PFSK-1 (cell line): Measurements from ENCODE around the gene GDF15.
A peak's percentile ranks its signal among the peaks of the same experiment; 100 is the strongest.

Experiments used
- FOXP2 ChIP-seq: optimal IDR thresholded peaks from 2 replicates; pipeline ENCODE3; 2011; ENCODE audit warnings: borderline replicate concordance, control low read depth, inconsistent platforms; ENCODE audit not compliant: insufficient read depth; ENCODE audit errors: extremely low read length, extremely low read depth
- POLR2AphosphoS5 ChIP-seq: IDR thresholded peaks from 2 replicates; pipeline ENCODE4 v1.6.1; 2012; ENCODE audit warnings: low read depth, mild to moderate bottlenecking, control low read depth, low read length, moderate library complexity
- SIN3A ChIP-seq: IDR thresholded peaks from 2 replicates; pipeline ENCODE4 v1.6.1; 2012; ENCODE audit warnings: mild to moderate bottlenecking, low read length, moderate library complexity, borderline replicate concordance; ENCODE audit not compliant: insufficient read depth
- TAF1 ChIP-seq: IDR thresholded peaks from 2 replicates; pipeline ENCODE4 v1.6.1; 2012; ENCODE audit warnings: low read length, control low read depth, borderline replicate concordance; ENCODE audit not compliant: insufficient read depth
- TF ChIP-seq, protein P1 (sequence below), 2 experiments: IDR thresholded peaks; 2 replicates each; pipeline versions ENCODE4 v1.6.1 to v1.8.0; 2011 to 2012; ENCODE audit warnings: low read depth in 2 of 2, low read length in 2 of 2, control low read depth in 1 of 2, inconsistent platforms in 1 of 2, mild to moderate bottlenecking in 1 of 2, moderate library complexity in 1 of 2; ENCODE audit not compliant: insufficient read depth in 1 of 2

GDF15 gene

DNA sequence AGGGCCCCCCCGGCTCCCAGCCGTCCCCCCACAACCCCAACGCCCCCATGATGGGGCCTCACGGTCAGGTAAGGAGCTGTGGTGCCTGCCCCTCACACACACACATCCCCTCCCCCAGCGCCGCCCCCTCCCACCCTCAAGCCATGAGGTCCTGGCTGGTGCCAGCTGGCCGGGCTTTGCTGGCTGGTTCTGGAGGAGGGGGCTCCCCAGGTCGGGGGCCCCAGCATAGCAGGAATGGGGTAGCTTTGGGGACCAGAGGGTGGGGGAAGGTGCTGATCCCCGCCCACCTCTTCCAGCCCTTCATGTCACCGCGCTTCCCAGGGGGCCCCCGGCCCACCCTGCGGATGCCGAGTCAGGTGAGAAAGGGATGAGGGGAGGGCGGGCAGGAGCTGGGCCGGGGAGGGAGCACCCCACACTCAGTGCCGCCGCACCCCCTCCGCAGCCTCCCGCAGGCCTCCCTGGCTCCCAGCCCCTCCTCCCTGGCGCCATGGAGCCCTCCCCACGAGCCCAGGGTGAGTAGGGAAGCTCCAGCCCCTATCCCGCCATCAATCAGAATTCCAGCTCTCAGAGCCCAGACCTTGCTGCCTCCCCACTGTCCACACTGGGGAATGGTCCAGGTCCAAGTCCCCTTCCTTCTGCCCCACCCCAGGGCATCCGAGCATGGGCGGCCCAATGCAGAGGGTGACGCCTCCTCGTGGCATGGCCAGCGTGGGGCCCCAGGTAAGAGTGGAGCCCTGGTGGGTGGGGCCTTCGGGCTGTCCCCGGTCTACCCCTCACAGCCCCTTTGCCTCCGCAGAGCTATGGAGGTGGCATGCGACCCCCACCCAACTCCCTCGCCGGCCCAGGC, 45.6 kb downstream of the GDF15 start:
- TF ChIP-seq, protein P1, sequence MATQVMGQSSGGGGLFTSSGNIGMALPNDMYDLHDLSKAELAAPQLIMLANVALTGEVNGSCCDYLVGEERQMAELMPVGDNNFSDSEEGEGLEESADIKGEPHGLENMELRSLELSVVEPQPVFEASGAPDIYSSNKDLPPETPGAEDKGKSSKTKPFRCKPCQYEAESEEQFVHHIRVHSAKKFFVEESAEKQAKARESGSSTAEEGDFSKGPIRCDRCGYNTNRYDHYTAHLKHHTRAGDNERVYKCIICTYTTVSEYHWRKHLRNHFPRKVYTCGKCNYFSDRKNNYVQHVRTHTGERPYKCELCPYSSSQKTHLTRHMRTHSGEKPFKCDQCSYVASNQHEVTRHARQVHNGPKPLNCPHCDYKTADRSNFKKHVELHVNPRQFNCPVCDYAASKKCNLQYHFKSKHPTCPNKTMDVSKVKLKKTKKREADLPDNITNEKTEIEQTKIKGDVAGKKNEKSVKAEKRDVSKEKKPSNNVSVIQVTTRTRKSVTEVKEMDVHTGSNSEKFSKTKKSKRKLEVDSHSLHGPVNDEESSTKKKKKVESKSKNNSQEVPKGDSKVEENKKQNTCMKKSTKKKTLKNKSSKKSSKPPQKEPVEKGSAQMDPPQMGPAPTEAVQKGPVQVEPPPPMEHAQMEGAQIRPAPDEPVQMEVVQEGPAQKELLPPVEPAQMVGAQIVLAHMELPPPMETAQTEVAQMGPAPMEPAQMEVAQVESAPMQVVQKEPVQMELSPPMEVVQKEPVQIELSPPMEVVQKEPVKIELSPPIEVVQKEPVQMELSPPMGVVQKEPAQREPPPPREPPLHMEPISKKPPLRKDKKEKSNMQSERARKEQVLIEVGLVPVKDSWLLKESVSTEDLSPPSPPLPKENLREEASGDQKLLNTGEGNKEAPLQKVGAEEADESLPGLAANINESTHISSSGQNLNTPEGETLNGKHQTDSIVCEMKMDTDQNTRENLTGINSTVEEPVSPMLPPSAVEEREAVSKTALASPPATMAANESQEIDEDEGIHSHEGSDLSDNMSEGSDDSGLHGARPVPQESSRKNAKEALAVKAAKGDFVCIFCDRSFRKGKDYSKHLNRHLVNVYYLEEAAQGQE (IDR thresholded peaks at IDR 0.05; ENCODE audit: insufficient read depth in 1 of 2, low read depth in 2 of 2, low read length in 2 of 2) = no peak
- no peak for TF ChIP-seq TAF1
- TF ChIP-seq FOXP2 = no peak
- no peak for TF ChIP-seq POLR2AphosphoS5
- TF ChIP-seq SIN3A = no peak

DNA sequence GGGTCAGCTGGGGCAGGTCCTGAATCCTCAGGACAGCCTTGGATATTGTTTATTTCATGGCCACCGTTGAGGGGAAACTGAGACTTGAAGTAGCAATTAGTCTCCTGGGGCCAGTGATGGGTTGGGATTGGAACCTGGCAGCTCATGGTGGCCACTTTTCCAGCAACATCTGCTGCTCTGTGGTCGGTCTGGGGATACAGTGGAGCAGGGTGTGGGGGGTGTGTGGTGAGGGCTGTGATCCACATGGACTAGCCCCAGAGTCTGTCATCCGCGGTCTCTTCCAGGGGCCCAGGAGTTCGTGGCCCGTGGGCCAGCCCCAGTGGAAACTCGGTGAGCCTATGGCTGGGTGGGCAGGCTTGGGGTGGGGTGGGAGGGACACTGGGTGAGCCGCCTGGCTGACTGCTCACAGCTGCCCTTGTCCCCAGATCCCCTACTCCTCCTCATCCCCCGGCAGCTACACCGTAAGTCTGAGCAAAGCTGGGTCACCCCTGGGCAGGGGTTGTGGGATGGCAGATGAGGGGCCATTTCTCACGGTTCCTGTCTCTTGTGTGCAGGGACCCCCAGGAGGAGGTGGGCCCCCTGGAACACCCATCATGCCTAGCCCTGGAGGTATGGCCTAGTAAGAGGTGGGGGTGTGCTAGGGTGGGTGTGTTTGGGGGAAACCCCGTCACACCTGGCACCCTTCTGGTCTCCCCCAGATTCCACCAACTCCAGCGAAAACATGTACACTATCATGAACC, 46.5 kb downstream of the GDF15 start:
- no peak for TF ChIP-seq POLR2AphosphoS5
- TF ChIP-seq FOXP2 = no peak
- TF ChIP-seq TAF1 = no peak
- no peak for TF ChIP-seq SIN3A
- TF ChIP-seq, protein P1 (IDR thresholded peaks at IDR 0.05; ENCODE audit: insufficient read depth in 1 of 2, low read depth in 2 of 2, low read length in 2 of 2) = no peak

DNA sequence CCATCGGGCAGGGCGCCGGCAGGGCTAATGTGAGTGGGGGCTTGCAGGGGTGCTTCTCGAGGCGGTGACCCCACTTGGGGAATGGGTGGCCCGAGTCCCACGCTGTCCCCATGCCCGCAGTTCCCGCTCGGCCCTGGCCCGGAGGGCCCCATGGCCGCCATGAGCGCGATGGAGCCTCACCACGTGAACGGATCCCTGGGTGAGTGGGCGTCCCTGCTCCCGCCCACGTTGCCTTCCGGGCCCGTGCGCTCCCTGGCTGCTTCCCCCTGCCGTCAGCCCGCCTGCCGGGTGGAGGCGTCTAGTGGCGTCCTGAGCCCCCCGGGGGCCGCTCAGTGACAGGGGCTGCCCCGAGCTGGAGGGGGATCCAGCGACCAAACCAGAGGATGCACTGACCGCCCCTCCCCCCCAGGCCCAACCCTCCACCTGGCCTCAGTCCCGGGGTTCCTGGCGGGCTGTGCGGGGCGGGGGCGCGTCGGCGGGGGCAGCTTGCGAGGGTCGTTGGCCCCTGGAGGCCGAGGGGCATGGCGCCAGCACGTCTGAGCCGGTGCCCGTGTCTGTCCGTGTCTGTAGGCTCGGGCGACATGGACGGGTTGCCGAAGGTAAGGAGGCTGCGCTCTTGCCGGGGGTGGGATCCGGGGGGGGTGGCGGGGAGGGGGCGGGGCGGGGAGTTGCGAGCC, 47.2 kb downstream of the GDF15 start:
- TF ChIP-seq TAF1 = no peak
- TF ChIP-seq POLR2AphosphoS5 = peak; percentile 31; the same call in 1 of the 2 replicates
- no peak for TF ChIP-seq SIN3A

DNA sequence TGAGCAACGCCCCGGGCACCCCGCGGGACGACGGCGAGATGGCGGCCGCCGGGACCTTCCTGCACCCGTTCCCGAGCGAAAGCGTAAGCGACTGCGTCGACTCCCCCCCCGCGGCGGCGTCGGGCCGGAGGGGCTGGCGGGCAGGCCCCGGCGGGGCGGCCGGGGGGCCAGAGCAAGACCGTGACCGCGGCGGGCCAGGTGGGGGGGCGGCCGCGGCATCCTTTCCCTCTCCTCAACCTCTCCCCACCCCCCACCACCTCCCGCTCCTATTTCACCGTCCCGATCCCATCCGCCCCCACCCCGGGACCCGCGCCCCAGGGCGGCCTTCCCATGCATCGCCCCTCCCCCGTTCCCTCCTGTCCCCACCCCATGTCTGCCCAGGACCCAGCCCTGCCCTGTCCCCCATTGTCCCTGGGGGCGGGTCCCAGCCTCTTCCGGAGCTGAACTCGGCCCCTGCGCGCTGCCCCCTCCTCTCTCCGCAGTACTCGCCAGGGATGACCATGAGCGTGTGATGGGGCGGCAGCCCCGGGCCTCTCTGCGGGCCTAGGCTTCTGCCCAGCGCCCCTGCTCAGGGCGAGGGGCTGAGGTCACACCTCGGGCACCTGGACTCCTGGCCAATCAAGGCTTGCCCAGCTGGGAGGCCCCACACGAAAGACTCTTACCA, 47.9 kb downstream of the GDF15 start:
- TF ChIP-seq TAF1 = no peak
- TF ChIP-seq, protein P1 (IDR thresholded peaks at IDR 0.05; ENCODE audit: insufficient read depth in 1 of 2, low read depth in 2 of 2, low read length in 2 of 2) = no peak
- TF ChIP-seq FOXP2 = no peak
- TF ChIP-seq POLR2AphosphoS5 = no peak; the same call in 1 of the 2 replicates
- TF ChIP-seq SIN3A = no peak

DNA sequence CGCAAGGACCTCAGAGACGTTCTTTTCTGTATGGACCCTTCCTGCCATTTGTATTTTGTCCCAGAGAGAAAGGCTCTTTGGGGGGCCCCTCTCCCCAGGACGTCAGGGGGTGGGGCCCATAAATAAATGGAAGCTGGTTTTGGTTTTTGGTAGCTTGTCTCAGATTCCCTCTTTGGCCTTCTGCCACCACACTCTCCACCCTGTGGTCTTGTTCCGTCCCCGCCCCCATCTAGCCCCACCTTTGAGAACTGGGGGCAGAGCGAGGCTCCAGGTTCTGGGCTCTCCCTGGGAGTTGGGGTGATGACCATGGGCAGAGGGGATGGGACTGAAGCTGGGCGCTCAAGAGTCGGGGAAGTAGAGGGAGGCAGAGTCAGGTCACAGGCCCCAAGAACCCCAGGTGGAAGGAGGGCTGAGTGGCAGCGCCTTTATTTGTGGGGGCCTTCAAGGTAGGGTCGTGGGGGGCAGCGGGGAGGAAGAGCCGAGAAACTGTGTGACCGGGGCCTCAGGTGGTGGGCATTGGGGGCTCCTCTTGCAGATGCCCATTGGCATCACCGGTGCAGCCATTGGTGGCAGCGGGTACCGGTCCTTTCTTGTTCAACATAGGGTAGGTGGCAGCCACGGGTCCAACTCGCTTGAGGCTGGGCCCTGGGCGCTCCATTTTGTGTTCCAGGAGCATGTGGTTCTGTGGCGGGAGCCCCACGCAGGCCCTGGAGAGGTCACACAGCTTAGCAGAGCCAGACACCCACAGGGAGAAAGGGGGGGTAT, 48.6 kb downstream of the GDF15 start:
- no peak for TF ChIP-seq SIN3A
- TF ChIP-seq FOXP2 = no peak
- no peak for TF ChIP-seq TAF1
- TF ChIP-seq, protein P1 (IDR thresholded peaks at IDR 0.05; ENCODE audit: insufficient read depth in 1 of 2, low read depth in 2 of 2, low read length in 2 of 2) = no peak
- no peak for TF ChIP-seq POLR2AphosphoS5
